HG02970 (cell line): ENCODE data around the gene CIRBP.

ENCODE experiments used
- ATAC-seq: cut with Tn5 transposase; IDR thresholded peaks from one replicate; pipeline ENCODE4 v1.9.1; 2021; ENCODE audit warnings: mild to moderate bottlenecking, moderate library complexity, moderate number of reproducible peaks; ENCODE audit not compliant: unreplicated experiment, low FRiP score

CIRBP gene

DNA sequence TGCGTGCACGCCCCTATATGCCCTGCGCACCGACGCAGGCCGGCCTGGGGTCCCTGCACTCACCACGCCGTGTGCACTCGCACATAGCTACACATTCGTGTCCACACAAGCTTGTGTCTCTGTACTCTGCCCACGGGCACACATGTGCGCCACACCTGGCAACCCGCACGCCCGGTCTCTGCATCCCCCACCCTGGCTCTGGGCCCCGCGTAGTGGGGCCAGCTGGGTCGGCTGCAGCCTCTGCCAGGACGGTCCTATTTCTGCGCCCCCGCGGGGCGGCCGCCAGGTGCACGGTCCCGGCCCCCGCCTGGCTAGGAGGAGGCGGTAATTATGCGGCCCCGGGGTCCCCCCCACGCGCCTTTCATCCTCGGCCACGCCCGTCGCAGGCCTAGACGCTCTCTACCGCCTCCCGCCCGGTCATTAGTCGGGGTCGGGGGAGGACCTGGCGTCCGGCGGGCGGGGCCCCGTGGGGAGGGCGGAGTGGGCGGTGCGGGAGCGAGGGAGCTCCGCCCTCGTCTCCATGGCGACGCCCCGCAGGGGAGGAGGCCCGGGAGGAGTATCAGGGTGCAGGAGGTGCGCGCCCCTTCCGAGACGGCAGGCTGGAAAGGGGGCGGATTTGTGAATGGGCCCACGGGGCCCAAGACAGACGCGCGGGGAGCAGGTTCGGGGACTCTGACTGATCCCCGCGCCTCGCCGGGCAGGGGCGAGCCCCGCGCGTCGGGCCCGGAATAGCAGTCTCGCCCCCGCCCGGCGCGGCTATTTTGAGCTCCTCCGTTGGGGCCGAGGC lies 2.8 kb upstream of the CIRBP start:
- peak; percentile 25 for ATAC-seq

DNA sequence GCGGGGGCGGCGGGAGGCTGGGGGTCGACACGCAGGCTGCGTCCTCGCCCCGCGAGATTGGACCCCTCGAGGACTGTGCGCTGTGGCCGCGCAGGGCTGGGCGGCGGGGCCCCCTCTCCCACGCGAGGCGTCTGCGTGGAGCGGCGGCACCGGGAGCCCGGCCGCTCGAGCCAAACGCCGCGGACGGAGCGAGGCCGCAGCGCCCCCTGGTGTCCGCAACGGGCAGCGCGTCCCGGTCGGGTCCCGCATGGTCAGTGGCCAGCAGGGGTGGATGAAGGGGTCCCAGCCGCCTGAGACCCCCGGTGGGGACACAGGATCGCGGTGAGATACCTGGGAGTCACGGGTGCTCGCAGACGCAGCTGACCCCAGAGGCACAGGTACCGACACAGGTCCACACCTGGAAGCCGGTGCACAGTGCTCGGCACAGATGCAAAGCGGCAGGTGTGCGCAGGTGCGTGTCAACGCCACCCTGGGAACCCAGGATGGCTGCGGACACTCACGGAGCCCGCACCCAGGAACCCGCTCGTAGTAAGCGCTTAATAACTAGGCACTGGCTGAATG lies 2.1 kb upstream of the CIRBP start:
- peak; percentile 21 for ATAC-seq

DNA sequence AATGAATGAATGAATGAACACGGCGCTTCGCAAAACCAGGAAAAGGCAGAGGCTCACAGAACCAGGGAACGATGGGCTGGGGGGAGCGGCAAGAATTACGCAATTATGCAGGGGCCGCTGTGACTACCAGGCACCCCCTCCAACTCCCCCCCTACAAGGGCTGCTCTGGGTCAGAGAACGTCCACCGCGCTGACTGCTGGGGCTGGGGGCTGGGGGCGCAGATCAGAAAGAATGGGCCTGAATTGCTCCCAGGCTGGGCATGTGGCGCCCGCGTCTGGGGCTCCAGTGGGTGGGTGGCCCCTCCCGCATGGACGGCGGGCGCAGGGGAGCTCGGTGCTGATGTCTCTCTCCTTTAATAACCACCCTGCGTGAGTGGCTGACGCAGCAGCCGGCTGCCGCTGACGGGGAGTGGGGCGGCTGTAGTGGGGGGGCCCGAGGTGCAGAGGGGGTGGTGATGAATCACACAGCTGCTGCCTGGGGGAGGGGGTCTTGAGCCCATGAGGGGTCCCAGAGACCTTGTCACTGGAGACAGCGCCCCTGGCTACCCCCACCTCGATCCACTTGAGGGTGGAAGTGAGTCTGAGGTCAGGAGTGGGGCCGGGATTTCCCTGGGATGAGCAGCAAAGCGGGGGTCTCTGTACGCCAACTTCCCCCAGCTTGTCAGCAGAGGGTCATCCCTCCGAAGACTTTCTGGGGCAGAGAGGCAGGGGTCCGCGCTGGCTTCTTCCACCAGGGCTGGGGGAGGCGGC lies 1.5 kb upstream of the CIRBP start:
- no peak for ATAC-seq

DNA sequence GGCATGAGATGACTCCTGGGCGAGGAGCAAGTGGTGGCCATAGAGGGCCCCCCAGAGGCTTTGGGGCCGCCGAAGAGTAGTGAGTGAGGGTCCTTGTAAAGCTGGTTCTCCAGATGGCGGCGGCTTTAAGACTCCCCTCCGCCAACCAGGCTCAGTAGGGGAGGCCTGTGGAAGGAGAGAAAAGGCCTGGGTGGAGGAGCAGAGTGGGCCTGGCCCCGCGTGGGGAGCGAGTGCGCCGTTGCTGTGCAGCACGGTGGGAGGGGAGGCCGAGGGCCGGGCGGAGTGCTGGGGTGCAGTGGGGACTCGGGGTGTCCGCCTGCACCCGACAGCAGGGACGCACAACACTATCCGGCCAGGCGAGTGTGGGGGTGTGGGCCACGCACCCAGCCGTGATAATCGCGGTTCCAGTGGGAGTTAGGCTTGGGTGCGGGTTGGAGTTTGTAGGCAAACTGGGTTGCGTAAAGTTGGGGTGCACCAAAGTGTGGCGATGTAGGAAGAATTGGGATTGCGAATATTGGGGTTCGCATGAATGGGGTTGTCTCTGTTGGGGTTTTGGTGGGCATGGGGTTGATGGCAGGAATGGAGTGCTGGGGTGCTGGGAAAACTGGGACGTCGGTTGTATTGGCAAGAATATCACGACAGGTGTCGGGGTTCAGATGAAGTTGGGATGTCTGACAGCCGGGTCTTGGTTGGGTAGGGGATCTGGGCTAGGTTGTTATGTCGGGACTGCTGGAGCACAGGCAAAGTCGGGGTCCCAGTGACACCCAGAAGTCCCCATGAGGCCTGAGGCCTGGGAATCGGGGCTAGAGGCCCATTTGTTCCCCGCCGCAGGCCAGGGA lies 687 bp upstream of the CIRBP start:
- no peak for ATAC-seq

DNA sequence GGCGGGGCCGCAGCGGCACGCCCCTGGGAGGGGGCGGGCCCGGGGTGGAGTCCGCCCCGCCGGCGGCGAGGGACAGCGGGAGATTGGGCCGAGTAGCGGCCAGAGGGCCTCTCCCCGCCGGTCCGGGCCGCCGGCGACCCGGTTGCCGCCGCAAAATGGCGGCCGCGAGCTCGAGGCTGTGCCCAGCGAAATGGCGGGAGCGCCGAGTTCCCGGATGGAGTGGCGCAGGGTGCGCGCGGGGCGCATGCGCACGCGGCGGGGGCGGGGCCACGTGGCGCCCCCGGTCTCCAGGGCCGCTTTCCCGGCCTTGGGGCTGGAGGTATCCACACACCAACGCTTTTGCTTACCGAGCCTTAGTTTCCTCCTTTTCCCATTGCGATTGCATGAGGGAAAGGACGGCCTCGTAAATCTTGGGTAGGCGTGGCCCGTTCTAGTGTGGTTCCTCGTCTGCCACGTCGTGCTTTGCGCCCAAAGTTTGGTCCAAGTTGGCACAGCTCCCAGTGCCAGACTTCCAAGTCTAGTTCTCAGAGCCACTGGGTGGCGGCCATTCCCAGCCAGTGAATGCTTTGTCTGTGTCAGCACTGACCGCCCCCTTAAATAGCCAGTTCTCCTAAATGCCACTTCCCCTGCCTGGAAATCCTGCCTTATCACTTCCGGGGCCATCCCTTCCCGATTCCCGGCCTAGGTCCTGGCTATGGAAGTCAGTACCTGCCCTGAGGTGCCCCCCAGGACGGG lies 513 bp downstream of the CIRBP start:
- ATAC-seq, result peak; percentile 37

DNA sequence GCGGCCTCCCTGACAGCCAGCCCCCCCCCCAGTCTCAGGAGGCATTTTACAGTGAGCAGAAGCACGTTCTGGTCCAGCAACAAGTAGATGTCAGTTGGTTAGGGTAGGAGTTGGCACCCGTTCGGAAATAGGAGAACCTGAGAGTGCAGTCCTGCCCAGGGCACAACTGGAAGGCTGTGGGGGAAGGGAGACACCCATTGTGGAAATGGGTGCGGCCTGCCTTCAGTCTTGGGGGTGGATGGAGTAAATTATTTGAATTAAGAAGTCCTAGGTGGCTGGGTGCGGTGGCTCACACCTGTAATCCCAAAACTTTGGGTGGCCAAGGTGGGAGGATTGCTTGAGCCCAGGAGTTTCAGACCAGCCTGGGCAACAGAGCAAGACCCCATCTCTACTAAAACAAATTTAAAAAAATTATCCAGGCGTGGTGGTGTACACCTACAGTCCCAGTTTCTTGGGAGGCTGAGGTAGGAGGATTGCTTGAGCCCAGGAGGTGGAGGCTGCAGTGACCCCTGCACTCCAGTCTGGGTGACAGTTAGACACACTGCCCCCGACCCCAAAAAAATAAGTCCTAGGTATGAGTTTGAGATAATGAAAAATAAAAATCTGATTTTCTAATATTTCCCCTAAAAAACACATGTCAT lies 1.2 kb downstream of the CIRBP start:
- ATAC-seq, result no peak

DNA sequence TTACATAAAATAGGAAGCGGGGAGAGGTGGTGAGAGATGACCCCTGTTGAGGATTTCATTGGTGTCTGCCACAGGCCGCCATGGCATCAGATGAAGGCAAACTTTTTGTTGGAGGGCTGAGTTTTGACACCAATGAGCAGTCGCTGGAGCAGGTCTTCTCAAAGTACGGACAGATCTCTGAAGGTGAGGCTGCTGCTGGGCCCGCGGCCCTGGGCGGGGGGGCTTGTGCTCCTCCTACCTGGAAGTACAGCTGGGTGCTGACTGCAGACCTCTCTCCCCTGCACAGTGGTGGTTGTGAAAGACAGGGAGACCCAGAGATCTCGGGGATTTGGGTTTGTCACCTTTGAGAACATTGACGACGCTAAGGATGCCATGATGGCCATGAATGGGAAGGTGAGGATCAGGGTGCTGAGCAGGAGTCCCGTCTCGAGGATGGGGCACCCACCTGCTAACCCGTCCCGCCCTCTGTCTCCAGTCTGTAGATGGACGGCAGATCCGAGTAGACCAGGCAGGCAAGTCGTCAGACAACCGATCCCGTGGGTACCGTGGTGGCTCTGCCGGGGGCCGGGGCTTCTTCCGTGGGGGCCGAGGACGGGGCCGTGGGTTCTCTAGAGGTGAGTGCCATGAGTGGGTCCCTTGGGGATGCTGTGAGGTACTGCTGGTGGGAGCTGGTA lies 1.9 kb downstream of the CIRBP start:
- ATAC-seq, result no peak

DNA sequence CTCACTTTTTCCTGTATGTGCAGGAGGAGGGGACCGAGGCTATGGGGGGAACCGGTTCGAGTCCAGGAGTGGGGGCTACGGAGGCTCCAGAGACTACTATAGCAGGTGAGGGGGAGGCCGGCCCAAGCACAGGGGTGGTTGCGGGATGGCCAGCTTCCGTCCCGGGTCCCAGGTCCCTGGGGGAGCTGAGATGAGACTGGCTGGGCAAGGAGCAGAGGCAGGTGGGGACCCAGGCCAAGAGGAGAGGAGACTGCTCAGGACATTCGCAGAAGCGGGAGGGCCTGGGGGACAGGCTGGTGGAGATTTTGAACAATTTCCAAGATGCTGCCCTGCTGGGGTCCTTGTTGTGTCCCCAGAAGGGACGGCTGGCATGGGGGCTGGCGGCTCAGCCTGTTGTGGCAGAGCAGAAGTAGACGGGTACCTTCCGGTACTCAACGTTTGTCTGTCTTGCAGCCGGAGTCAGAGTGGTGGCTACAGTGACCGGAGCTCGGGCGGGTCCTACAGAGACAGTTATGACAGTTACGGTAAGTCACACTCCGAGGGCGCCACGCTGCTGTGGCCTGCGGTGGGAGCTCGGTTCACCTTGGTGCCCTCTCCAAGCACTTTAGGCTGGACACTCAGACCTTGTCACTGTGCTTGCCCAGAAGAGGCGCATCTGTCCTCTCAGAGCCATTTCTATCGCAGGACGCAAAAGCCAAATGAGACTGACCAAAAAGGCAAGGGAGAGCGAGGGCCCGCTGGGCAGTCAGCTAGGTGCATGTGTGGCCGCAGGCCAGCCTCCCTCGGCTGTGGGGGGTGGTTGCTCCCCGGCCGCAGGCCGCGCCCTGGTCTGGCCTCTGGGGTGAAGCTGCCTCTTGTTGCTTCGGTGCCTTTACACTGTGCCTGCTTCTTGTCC lies 2.6 kb downstream of the CIRBP start:
- no peak for ATAC-seq

DNA sequence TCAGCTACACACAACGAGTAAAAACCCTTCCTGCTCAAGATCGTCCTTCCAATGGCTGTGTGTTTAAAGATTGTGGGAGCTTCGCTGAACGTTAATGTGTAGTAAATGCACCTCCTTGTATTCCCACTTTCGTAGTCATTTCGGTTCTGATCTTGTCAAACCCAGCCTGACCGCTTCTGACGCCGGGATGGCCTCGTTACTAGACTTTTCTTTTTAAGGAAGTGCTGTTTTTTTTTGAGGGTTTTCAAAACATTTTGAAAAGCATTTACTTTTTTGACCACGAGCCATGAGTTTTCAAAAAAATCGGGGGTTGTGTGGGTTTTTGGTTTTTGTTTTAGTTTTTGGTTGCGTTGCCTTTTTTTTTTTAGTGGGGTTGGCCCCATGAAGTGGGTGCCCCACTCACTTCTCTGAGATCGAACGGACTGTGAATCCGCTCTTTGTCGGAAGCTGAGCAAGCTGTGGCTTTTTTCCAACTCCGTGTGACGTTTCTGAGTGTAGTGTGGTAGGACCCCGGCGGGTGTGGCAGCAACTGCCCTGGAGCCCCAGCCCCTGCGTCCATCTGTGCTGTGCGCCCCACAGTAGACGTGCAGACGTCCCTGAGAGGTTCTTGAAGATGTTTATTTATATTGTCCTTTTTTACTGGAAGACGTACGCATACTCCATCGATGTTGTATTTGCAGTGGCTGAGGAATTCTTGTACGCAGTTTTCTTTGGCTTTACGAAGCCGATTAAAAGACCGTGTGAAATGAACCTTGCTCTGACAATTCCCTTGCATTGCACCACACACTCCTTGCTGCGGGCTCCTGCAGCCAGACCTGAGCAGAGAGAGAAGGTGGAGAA lies 3.5 kb downstream of the CIRBP start:
- ATAC-seq, result no peak

DNA sequence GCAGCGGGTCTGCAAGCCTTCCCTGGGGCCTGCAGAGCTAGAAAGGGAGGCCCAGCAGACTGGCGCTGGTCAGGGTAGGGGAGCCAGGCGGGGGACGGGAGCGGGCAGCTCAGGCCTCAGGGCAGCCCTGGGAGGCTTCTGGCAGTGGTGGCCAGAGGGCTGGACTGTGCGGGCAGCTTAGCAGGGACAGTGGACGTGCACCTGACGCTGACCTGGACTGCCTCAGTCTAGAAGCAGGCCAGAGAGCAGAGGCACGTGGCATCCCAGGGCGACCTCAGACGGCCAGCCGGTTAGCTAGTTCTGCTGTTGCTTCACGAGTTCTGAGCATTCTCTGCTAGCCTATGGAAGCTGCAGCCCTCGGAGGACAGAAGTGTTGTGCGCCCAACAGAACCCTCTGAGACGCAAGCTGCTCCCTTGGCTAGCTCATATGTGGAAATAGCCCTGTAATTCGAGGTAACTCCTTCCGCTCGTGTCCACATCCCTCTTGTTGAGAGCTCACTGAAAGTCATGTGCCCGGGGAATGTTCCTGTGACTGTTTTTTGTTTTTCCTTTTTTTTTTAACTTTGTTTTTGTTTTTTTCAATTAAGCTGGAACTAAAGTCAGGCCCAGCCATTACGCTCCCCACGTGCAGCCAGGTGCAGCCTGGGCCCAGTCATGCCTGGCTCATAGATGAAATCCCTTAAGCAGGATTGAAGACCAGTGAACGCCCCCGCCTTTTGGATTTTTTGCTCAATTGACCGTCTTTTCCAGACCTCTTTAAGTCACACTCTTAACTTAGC lies 4.3 kb downstream of the CIRBP start:
- no peak for ATAC-seq

DNA sequence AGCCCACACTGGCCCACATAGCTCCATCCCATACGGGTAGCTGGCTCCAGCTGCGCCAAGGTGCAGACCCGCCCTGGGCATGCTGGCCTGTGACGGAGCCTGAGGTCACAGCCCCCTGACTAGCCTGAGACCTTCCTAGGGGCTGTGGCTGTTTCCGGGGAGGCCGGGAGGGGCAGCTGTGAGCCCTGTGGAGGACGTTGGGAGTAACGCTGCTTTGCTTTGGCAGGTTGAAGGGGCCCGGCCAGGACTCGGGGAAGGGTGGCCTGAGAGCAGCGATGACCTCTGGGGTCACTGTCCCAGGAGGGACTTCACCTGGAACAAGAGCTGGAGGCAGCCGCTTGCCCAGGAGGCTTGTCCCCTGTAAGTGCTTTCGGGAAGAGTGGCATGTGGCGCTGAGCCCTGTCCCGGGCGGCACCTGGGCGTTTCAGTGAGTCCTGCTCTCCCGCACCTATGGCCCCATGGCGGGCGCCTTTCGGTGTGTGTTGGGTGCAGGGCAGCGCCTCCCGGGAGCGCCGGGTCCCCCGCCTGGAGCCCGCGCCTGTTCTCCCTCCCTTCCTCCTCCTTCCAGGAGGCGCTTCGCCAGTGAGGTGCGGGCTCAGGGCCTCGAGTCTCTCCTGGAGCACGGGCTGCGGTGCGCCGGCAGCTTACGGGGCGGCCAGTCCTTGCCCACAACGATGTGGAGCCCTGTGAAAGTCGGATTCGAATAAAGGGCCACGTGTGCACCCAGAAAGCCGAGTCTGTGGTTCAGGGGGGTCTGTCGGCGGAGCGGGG lies 5.1 kb downstream of the CIRBP start:
- ATAC-seq, result no peak

DNA sequence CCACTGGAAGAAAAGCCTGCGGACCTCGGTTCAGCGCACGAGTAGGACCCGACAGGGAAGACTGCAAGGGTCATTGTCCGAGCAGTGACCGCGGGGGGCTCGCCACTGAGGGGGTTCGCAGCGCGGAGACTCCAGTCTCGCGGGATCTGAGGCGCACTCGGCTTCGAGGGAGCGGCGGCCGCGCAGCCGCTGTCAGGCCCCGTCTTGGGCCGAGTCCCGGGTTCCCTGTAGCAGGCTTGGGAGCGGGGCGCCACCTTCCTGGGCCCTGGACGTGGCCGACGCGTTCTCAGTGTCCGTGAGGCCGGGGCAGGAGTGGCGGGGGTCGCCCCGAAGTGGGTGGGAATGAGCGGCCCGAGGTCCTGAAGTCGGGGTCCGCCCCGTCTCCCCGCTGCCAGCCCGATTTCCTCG lies 5.7 kb downstream of the CIRBP start:
- no peak for ATAC-seq

DNA sequence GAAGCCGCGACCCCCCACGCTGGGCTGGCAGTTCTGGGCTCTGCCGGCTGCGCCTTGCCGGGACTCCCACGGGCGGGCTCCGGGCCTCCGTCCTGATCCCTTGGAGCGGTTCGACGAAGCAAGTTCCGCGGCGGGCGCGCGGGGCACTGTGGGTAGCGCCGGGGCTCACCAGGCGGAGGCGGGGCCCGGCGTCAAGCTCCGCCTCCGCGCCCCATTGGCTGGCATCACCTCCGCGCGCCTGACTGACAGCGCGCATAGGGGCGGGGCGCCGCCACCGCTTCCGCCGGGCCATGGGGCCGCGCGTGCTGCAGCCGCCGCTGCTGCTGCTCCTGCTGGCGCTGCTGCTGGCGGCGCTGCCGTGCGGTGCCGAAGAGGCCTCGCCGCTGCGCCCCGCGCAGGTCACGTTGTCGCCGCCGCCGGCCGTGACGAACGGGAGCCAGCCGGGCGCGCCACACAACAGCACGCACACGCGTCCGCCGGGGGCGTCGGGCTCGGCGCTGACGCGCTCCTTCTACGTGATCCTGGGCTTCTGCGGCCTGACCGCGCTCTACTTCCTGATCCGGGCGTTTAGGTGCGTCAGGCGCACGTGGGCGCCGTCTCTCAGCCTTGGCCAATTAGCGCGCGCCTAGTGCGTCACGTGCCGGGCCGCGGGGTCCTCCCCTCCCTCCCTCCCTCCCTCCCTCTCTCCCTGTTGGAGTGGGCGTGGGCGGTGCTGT lies 6.3 kb downstream of the CIRBP start, which contains the start of gene FAM174C:
TSS of gene FAM174C (plus strand) at position 271 of the 716 bp plus-strand sequence. CDS start at position 291, 20 bp downstream.
- peak; percentile 70 for ATAC-seq

DNA sequence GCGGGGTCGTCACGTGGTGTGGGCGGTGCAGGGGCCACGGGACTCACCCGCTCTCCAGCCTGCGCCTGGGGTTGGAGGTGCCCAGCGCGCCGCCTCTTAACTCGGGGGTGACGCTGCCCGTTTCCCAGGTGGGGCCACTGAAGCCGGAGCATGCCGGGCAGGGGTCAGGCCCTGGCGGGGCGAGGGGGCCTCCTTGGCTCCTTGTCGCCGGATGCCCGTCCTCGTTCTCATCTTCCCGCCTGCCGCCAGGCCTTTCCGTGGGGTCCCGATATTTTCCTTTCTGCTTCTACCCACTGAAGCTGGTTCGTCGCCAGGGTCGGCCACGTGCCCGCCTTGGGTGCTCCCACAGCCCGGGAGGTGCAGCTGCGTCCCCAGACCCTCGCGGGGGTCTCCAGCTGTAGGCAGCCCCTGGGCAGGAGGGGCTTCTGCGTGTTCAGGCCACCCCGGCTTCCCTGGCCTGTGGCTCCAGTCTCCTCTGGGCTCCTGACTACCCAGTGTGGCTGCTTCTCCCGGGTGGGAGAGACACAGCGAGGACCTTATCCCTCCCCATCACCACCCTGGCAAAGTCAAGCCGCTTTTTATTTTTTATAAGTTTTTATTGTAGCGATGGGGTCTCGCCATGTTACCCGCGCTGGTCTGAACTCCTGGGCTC lies 7.0 kb downstream of the CIRBP start:
- ATAC-seq, result no peak
